Measurements from ENCODE around the gene KCNK4.
A peak's percentile ranks its signal among the peaks of the same experiment; 100 is the strongest.

Gene KCNK4

DNA sequence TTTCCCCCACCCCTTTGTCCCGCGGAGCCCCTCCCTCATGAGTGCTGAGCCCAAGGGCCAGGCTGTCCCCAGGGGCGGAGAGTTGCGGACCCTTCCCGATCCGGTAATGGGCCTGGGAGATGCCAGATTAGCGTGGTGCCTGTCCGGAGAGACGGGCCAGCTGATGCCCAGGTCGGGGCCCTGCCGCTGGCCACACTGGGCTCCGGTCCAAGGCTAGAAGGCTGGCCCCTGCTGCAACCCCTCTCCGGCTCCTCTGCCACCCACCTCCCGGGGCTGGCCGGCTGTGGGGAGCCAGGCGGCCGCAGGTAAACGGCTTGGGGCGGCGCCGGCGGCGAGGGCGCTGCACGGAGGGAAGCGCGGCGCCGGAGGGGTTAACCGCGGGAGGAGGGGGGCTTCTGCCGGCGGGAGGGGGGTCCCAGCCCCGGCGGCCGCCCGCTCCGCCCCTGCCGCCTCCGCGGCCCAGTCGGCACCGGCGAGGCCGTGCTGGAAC, at the start of gene KCNK4:
KCNK4 (plus strand) TSS at position 41 of the 490 bp plus-strand sequence. CDS start 1,717 bp downstream, outside the sequence.
- TF ChIP-seq, protein P1, sequence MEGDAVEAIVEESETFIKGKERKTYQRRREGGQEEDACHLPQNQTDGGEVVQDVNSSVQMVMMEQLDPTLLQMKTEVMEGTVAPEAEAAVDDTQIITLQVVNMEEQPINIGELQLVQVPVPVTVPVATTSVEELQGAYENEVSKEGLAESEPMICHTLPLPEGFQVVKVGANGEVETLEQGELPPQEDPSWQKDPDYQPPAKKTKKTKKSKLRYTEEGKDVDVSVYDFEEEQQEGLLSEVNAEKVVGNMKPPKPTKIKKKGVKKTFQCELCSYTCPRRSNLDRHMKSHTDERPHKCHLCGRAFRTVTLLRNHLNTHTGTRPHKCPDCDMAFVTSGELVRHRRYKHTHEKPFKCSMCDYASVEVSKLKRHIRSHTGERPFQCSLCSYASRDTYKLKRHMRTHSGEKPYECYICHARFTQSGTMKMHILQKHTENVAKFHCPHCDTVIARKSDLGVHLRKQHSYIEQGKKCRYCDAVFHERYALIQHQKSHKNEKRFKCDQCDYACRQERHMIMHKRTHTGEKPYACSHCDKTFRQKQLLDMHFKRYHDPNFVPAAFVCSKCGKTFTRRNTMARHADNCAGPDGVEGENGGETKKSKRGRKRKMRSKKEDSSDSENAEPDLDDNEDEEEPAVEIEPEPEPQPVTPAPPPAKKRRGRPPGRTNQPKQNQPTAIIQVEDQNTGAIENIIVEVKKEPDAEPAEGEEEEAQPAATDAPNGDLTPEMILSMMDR (IDR thresholded peaks at IDR 0.05; ENCODE audit: control insufficient read depth, extremely low read depth, insufficient read depth) = no peak
- no peak within 1 kb of the TSS for H3K4me3 ChIP-seq (ENCODE audit: low read depth, low read length)
- DNase-seq (ENCODE audit: low read depth) = no peak

DNA sequence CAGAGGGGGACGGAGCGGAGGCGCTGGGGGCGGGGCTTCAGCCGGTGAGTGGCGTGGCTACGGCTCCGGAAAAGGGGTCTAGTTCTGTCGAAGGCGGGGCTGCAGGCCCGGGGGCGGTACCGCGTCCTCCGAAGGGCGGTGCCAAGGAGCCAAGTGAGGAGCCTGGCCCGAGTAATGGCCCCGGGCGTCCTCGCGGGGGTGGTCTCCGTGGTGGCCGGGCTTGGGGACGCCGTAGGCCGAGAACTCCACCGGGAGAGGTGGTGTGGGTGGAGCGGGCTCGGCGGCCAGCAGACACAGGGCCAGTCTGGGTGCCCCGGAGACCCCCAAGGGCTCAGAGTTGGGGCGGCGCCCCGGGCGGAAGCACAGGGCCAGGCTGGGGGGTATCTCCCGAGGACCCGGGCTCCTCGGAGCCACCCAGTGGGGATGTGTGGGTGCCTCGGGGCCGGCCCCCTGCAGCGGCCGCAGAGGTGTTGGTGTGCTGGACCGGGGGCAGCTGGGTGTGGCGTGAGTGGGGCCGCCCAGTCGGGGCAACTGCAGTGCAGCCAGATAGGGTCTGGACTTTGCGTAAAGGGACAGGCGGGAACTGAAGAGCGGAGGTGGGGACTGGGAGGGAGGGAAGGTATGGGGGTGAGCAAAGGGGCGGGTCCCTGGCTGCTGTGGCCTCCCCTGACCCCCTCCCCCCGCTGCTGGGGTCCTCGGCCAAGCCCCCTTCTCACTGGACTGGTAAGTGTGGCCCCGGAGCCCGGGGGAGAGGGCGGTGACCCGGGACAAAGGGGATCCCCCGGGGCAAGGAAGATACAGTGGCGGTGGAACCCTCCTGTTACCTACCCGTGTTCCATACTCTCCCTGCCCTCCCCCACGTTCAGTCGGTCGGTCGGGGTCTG, 49.4 kb upstream of the KCNK4 start:
- peak overlapping the region; percentile 96 for H3K4me3 ChIP-seq (ENCODE audit: low read depth, low read length)
- DNase-seq (ENCODE audit: low read depth) = no peak
- TF ChIP-seq, protein P1 (IDR thresholded peaks at IDR 0.05; ENCODE audit: control insufficient read depth, extremely low read depth, insufficient read depth) = no peak

DNA sequence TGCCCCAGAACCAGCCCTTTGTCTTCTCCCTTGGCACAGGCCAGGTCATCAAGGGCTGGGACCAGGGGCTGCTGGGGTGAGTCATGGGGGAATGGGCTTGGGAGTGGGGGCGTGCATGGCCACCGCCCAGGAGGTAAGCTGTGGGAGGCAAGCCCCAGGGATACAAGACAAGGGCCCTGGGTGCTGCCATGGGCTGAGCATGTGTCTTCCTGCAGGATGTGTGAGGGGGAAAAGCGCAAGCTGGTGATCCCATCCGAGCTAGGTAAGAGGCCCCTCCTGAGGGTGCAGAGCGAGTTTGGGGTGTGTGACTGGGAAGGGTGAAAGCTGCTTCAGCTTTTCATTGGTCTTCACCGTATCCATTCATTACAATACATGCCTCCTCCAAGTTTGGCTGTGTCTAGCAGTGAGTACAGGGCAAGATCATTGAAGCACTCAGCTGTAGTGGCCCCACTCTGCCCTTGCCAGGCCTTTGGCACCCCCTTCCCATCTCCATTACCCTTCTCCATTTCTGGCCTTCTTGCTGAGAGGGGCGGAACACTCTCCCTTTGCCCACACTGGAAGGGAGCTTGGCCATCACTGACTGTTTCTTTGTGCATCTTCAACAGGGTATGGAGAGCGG, 47.8 kb upstream of the KCNK4 start:
- no peak overlapping the region for H3K4me3 ChIP-seq (ENCODE audit: low read depth, low read length)
- DNase-seq (ENCODE audit: low read depth) = no peak
- TF ChIP-seq, protein P1 (IDR thresholded peaks at IDR 0.05; ENCODE audit: control insufficient read depth, extremely low read depth, insufficient read depth) = no peak

DNA sequence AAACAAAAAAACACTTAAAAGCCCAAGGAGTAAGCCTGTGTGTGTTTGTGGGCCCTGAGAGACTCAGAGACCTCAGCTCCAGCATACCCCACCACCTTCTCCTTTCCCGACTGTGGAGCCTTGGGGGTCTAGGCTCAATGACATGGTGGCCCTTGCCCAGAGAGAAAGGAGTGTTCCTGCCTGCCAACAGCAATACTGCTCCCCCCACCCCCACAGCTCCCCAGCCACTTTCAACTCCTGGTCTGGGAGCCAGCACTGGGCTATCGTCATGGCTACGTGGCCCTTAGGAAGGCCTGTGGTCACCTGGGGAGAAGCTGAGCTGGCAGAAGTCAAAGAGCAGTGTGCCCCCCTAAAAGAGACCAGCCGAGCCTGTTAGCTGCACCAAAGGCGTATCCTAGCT, 47.0 kb upstream of the KCNK4 start:
- no peak overlapping the region for H3K4me3 ChIP-seq (ENCODE audit: low read depth, low read length)
- TF ChIP-seq, protein P1 (IDR thresholded peaks at IDR 0.05; ENCODE audit: control insufficient read depth, extremely low read depth, insufficient read depth) = no peak
- no peak for DNase-seq (ENCODE audit: low read depth)

DNA sequence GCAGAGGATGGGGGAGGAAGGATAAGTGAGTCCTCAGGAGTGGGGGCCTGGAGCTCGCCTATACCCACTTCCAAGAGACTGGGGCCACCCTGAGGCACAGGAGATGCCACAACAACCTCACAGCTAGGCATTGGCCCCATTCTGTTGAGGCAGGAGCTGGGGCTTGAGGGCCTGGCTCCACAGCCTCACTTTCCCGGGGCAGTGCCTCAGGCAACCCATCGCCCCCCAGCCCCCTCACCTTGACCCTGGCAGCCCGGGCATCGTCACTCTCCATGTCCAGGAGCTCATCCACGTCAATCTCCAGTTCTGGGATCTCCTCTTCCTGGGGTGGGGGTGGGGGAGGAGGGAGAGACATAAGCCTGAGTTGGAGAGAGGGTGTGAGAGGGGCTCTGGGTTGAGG, 46.1 kb upstream of the KCNK4 start:
- no peak for DNase-seq (ENCODE audit: low read depth)
- TF ChIP-seq, protein P1 (IDR thresholded peaks at IDR 0.05; ENCODE audit: control insufficient read depth, extremely low read depth, insufficient read depth) = no peak
- H3K4me3 ChIP-seq (ENCODE audit: low read depth, low read length) = peak overlapping the region; percentile 96

DNA sequence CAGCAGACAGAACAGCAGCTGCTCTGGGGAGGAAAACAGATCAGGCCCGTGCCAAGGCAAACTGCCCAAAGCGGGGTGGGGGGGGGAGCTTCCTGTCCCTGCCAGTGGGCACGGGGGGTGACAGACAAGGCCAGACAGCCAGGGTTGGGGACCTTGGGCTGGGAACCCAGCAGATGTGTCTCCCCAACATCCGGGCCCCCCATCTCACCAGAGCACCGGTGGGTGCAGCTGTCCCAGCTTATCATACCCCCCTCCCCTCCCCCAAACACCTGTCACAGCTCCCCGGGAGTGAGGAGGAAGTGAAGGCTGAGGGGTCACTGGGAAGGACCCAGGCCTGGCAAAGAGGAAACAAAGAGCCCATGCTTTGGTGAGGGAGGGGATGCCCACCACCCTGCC, 45.7 kb upstream of the KCNK4 start:
- TF ChIP-seq, protein P1 (IDR thresholded peaks at IDR 0.05; ENCODE audit: control insufficient read depth, extremely low read depth, insufficient read depth) = no peak
- DNase-seq (ENCODE audit: low read depth) = no peak
- H3K4me3 ChIP-seq (ENCODE audit: low read depth, low read length) = peak overlapping the region; percentile 96

Data from LNCaP clone FGC (cell line).